IMR-90 (cell line): Measurements from ENCODE around the gene THRA. TPM values are rescaled to one million over a fixed set of nuclear protein-coding genes. Genes with fewer than 3 reads are reported as not detected.

Source experiments
- ATAC-seq: fragments of 200-7000 bp; cut with Tn5 transposase; 2 replicates; pipeline ENCODE4 v1.9.1; 2020; ENCODE audit warnings: low read depth, mild to moderate bottlenecking, moderate library complexity
- BruUV-seq: library from RNA; stranded (reverse); fragments of 400-500 nt; replicated peaks from 2 replicates; lab custom pipeline; 2021; lab: Mats Ljungman, UMichigan
- CTCF ChIA-PET: fragments of 300-600 bp; formaldehyde crosslinking; extraction: SDS; loops from one replicate; lab custom pipeline; 2021; ENCODE audit warnings: antibody characterized with exemption; lab: Yijun Ruan, JAX
- POLR2A ChIA-PET: fragments of 300-600 bp; sonication (Branson Sonifier 250); formaldehyde crosslinking; loops from one replicate; lab custom pipeline; 2022; ENCODE audit warnings: antibody characterized with exemption; ENCODE audit not compliant: unreplicated experiment; lab: Charles Lee
- DNase-seq: peaks from one replicate; pipeline ENCODE4 v3.0.0; 2013
- H2AFZ ChIP-seq: replicated peaks from 2 replicates; pipeline ENCODE3; 2013; ENCODE audit warnings: low read length, mild to moderate bottlenecking; ENCODE audit not compliant: poor library complexity
- H2AK5ac ChIP-seq: 2 replicates; pipeline ENCODE4 v1.6.1; 2013; ENCODE audit warnings: low read depth, low read length, inconsistent platforms
- H2AK9ac ChIP-seq: replicated peaks from 2 replicates; pipeline ENCODE3; 2013; ENCODE audit warnings: mild to moderate bottlenecking, low read depth, low read length, moderate library complexity; ENCODE audit not compliant: poor library complexity
- H2BK120ac ChIP-seq: 2 replicates; pipeline ENCODE4 v1.6.1; 2013; ENCODE audit warnings: low read depth, low read length, inconsistent platforms
- H2BK15ac ChIP-seq: 3 replicates; pipeline ENCODE4 v1.6.1; 2013; ENCODE audit warnings: low read depth, low read length, inconsistent platforms
- H2BK20ac ChIP-seq: 2 replicates; pipeline ENCODE4 v1.6.1; 2013; ENCODE audit warnings: low read depth, mild to moderate bottlenecking, inconsistent platforms, low read length, moderate library complexity
- H2BK5ac ChIP-seq: 2 replicates; pipeline ENCODE4 v1.6.1; 2013; ENCODE audit warnings: mild to moderate bottlenecking, low read depth, low read length, inconsistent platforms; ENCODE audit not compliant: poor library complexity, severe bottlenecking
- H3K14ac ChIP-seq: replicated peaks from 2 replicates; pipeline ENCODE4 v1.6.1; 2013; ENCODE audit warnings: low read depth, low read length, inconsistent platforms
- H3K18ac ChIP-seq: 2 replicates; pipeline ENCODE4 v1.6.1; 2013; ENCODE audit warnings: low read depth, low read length, control low read depth
- H3K23ac ChIP-seq: 2 replicates; pipeline ENCODE4 v1.6.1; 2013; ENCODE audit warnings: low read depth, low read length, inconsistent platforms
- H3K27ac ChIP-seq: 2 replicates; pipeline ENCODE4 v1.5.1; 2013; ENCODE audit warnings: mild to moderate bottlenecking, control low read depth, low read length; ENCODE audit not compliant: insufficient read depth
- H3K27me3 ChIP-seq: 2 replicates; pipeline ENCODE4 v1.6.1; 2013; ENCODE audit warnings: low read length; ENCODE audit not compliant: control insufficient read depth, insufficient read depth
- H3K36me3 ChIP-seq: 2 replicates; pipeline ENCODE4 v1.6.1; 2013; ENCODE audit warnings: low read length, mixed read lengths; ENCODE audit not compliant: control insufficient read depth, insufficient read depth
- H3K4ac ChIP-seq: 2 replicates; pipeline ENCODE4 v1.6.1; 2013; ENCODE audit warnings: low read depth, low read length, inconsistent platforms
- H3K4me1 ChIP-seq: 2 replicates; pipeline ENCODE4 v1.6.1; 2013; ENCODE audit warnings: low read length, mixed read lengths; ENCODE audit not compliant: control insufficient read depth, insufficient read depth
- H3K4me2 ChIP-seq: 2 replicates; pipeline ENCODE4 v1.6.1; 2013; ENCODE audit warnings: low read depth, mild to moderate bottlenecking, control low read depth, low read length, moderate library complexity
- H3K4me3 ChIP-seq: 2 replicates; pipeline ENCODE4 v1.5.1; 2013; ENCODE audit warnings: low read depth, mild to moderate bottlenecking, control low read depth, low read length, moderate library complexity; ENCODE audit not compliant: insufficient read depth
- H3K56ac ChIP-seq: 2 replicates; pipeline ENCODE4 v1.6.1; 2013; ENCODE audit warnings: low read length, inconsistent platforms; ENCODE audit not compliant: insufficient read depth; ENCODE audit errors: extremely low read depth
- H3K79me1 ChIP-seq, 2 experiments: 2 replicates each; pipeline ENCODE4 v1.6.1; 2013; ENCODE audit warnings: low read length in 2 of 2, inconsistent platforms in 1 of 2, low read depth in 1 of 2
- H3K9ac ChIP-seq: 2 replicates; pipeline ENCODE4 v1.6.1; 2013; ENCODE audit warnings: low read depth, low read length, control low read depth
- H3K9me1 ChIP-seq: 2 replicates; pipeline ENCODE4 v1.6.1; 2013; ENCODE audit warnings: low read length, inconsistent platforms; ENCODE audit not compliant: insufficient read depth
- H3K9me3 ChIP-seq: 2 replicates; pipeline ENCODE4 v1.6.1; 2013; ENCODE audit warnings: low read length; ENCODE audit not compliant: control insufficient read depth, insufficient read depth
- H4K20me1 ChIP-seq: 2 replicates; pipeline ENCODE4 v1.6.1; 2013; ENCODE audit warnings: low read length, inconsistent platforms; ENCODE audit not compliant: insufficient read depth
- H4K5ac ChIP-seq: 2 replicates; pipeline ENCODE4 v1.6.1; 2013; ENCODE audit warnings: mild to moderate bottlenecking, low read depth, low read length, control low read depth
- H4K8ac ChIP-seq, 2 experiments: 2 replicates each; pipeline ENCODE4 v1.6.1; 2013; ENCODE audit warnings: low read depth in 2 of 2, low read length in 2 of 2, control low read depth in 1 of 2, inconsistent platforms in 1 of 2
- H4K91ac ChIP-seq: 2 replicates; pipeline ENCODE4 v1.6.1; 2013; ENCODE audit warnings: low read depth, low read length, inconsistent platforms; ENCODE audit not compliant: insufficient read depth
- NFE2L2 ChIP-seq: fragments of 150-350 bp; IDR thresholded peaks from 2 replicates; pipeline ENCODE4 v1.6.1; 2016; ENCODE audit warnings: low read depth, mild to moderate bottlenecking, low read length
- RFX5 ChIP-seq: IDR thresholded peaks from 2 replicates; pipeline ENCODE4 v1.8.0; 2012; ENCODE audit warnings: low read depth, mild to moderate bottlenecking, low read length, moderate library complexity
- WGBS, 2 experiments: methylation state at CpG; one replicate each; pipeline versions ENCODE4 v1.1.5 to v1.1.7; 2013; ENCODE audit warnings: missing lambda C conversion rate in 2 of 2; ENCODE audit not compliant: insufficient read length in 1 of 2; ENCODE audit errors: extremely low coverage in 2 of 2; 5-methylcytosine and 5-hydroxymethylcytosine counted together
- dilution Hi-C: fragments of 300-500 bp; cut with HindIII; formaldehyde crosslinking; loops from one replicate; pipeline ENCODE4 v1.14.3; 2018; ENCODE audit warnings: low sequenced_read_pairs; ENCODE audit not compliant: unreplicated experiment
- in situ Hi-C: fragments of 300-500 bp; cut with MboI; formaldehyde crosslinking; loops from 3 replicates; pipeline ENCODE4 v1.14.3; 2019; ENCODE audit warnings: low sequenced_read_pairs, inconsistent platforms, mixed read lengths
- intact Hi-C: fragments of 100-400 bp; cut with micrococcal nuclease; formaldehyde crosslinking; loops from 2 replicates; pipeline ENCODE4 v1.10.0; 2022
- polyA plus RNA-seq, 3 experiments: library from polyadenylated mRNA; depleted of rRNA; stranded (reverse); fragments of >200 nt; gene quantifications; 2 replicates each; pipeline ENCODE4 v1.2.3, GENCODE V29; 2012; ENCODE audit warnings: low replicate concordance in 1 of 3
- total RNA-seq: library from RNA; depleted of rRNA; stranded (reverse); fragments of >200 nt; gene quantifications from 2 replicates; pipeline ENCODE4 v1.2.3, GENCODE V29; 2012
- TF ChIP-seq, protein P1 (sequence below): conservative IDR thresholded peaks from 2 replicates; pipeline ENCODE4 v1.5.1; 2012; ENCODE audit warnings: mild to moderate bottlenecking, low read depth, low read length, improper control_type of control experiment

Gene THRA
- total and polyA plus RNA-seq, 2 of the 4 experiments (the other 2 are of a cell fraction), result 22.0 to 23.4 TPM

DNA sequence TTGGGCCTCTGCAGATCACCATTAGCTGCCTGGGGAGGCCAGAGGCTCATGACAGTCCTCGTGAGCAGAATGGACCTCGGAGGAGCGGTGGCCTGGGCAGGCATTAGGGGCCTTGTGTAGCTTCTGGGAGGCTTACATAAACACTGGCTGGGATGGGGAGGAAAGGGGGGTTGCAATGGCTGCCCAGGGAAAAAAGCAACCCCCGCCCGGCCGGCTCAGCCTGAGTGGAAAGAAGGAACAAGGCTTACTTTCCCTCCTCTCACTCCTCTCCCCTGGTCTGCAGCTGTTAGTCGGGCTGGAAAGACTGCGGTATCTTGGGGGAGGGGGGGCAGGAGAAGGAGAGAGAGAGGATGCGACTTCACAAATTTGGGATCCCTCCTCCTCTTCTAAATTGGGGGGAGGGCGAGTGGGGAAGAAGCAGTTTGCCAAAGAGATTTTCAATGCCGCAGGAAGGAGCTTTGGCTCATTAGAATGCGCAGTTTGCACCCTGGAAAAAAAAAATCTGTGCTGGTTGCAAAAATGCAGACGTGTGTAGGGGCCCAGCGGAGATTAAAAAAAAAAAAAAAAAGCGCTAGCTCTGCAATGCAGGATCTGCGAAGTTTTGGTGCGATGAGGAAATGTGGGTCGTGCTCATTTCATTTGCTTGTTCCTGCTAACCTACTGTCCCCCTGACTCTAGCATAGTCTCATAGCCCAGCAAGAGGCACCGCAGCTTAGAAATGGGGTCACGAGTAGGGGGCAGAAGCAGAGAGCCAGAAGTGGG, 44.2 kb downstream of the THRA start (continued):
- TF ChIP-seq, protein P1, sequence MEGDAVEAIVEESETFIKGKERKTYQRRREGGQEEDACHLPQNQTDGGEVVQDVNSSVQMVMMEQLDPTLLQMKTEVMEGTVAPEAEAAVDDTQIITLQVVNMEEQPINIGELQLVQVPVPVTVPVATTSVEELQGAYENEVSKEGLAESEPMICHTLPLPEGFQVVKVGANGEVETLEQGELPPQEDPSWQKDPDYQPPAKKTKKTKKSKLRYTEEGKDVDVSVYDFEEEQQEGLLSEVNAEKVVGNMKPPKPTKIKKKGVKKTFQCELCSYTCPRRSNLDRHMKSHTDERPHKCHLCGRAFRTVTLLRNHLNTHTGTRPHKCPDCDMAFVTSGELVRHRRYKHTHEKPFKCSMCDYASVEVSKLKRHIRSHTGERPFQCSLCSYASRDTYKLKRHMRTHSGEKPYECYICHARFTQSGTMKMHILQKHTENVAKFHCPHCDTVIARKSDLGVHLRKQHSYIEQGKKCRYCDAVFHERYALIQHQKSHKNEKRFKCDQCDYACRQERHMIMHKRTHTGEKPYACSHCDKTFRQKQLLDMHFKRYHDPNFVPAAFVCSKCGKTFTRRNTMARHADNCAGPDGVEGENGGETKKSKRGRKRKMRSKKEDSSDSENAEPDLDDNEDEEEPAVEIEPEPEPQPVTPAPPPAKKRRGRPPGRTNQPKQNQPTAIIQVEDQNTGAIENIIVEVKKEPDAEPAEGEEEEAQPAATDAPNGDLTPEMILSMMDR, result no peak

DNA sequence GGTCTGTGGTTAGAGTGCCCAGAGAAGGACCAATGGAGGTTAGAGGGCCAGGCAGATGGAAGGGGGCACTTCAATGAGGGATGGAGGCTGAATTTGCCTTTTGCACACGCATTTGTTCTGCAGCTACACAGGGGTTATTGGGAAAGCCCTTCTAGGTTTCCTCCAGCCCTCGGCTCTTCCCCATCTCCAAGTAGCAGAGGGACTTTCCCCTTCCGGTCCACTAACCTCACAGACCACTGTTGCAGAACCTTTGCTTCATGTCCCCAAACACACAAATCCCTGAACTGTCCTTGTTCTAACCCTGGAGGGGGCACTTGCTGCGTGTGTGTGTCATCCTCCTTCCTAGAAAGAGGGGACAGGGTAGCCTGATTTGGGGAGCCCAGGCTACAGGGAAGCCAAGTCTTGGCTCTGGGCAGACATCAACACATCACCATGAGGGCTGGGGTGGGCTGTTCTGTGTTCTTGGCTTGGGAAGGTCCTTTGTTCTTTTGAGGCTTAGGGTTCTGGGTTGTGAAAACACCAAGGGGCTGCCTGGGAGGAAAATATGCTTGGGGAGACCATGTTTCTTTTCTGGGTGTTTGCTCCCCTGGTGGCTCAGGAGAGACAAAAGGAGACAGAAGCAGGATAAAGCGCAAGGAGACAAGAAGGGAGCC, 44.9 kb downstream of the THRA start:
- H3K4me2 ChIP-seq, result peak overlapping the region; percentile 18
- CTCF ChIA-PET, result interaction anchor here (0.8 kb wide), 1 partner anchor 149 kb away, joined by 4 read pairs; no protein-coding TSS in a partner anchor

More for the DNA sequence above, 44.9 kb downstream of the THRA start:
- dilution Hi-C loops (no loop called here), in situ Hi-C loops (no loop called here), intact Hi-C loops (no loop called here)
- BruUV-seq, result no TSS peak
- peak overlapping the region; percentile 95 for H4K5ac ChIP-seq
- peak overlapping the region; percentile 65 for H3K56ac ChIP-seq
- H3K4me3 ChIP-seq, result no peak overlapping the region
- ATAC-seq (no peak), DNase-seq (no peak)
- peaks cover 51% of the 10 kb centered on the region for H3K4me1 ChIP-seq
- peak overlapping the region; percentile 83 to 94 for H4K8ac ChIP-seq
- no peaks in the 10 kb centered on the region for H3K9me3 ChIP-seq
- peak overlapping the region; percentile 98 for H4K91ac ChIP-seq
- peak overlapping the region; percentile 95 for H3K14ac ChIP-seq
- peak overlapping the region; percentile 46 for H3K9ac ChIP-seq
- H3K27me3 ChIP-seq, result no peaks in the 10 kb centered on the region
- H3K79me1 ChIP-seq, result peaks cover 0 to 31% of the 10 kb centered on the region in 2 experiments; a peak in 2 of 4 replicates
- TF ChIP-seq RFX5 (no peak), NFE2L2 (no peak)
- POLR2A ChIA-PET, result no interaction called here
- peak overlapping the region; percentile 81 for H3K27ac ChIP-seq
- peak overlapping the region; percentile 84 for H3K18ac ChIP-seq
- H2AK5ac ChIP-seq, result peak overlapping the region; percentile 98
- no CpG with 5 or more reads among the region's 5 CpGs for WGBS, 2 experiments
- H2BK5ac ChIP-seq, result peak overlapping the region; percentile 80
- H3K36me3 ChIP-seq, result no peaks in the 10 kb centered on the region
- peak overlapping the region; percentile 97 for H2BK120ac ChIP-seq
- peak overlapping the region; percentile 80 for H2AK9ac ChIP-seq
- no peaks in the 10 kb centered on the region for H4K20me1 ChIP-seq
- peak overlapping the region; percentile 98 for H2BK15ac ChIP-seq
- peak overlapping the region; percentile 99 for H3K4ac ChIP-seq
- H3K9me1 ChIP-seq, result peaks cover 32% of the 10 kb centered on the region
- H3K23ac ChIP-seq, result peak overlapping the region; percentile 96
- peak overlapping the region; percentile 96 for H2BK20ac ChIP-seq
- peak overlapping the region; percentile 94 for H2AFZ ChIP-seq
